ENCODE measurements around the gene HSPB8.

Gene HSPB8, protein sequence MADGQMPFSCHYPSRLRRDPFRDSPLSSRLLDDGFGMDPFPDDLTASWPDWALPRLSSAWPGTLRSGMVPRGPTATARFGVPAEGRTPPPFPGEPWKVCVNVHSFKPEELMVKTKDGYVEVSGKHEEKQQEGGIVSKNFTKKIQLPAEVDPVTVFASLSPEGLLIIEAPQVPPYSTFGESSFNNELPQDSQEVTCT

DNA sequence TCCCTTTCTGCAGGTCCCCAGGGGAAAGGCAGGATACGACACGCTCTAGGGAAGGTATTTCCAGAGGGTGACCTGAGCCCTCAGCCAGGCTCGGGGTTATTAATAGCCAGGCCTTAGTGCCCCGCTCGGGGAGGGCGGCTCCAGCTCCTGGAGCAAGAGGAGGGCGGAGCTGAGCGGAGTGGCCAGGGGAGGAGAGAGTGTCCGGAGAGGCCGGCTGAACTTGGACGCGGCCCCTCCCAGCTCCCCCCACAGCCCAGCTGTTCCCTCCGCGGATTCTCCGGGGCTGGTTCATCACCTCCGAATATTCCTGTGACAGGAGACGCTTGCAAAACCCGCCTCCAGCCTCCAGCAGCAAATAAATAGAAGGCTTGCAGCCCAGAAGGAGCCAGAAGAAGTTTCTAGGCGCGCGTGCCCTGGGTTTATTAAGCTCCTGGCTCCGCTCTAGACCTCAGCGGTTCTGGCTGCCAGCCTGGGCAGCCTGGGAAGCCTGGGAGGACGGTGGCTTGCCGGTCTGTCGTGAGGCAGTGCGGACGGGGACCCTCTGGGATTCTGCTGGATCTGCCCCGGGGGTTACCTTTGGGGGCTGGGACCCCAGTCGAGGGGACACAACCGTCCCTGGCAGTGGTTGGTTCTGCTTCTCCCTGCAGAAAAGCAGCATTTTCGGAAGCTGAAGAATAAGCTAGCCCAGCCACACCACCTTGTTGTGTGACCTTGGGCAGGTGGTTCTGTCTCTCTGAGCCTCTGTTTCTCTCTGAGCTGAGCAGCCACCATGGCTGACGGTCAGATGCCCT is at the start of gene HSPB8:
Gene HSPB8, plus strand, starts transcription at position 388 of the 791 bp plus-strand sequence. Its CDS starts 382 bp downstream, at position 770.
- no peak for DNase-seq (ENCODE audit: low read depth in 2 of 2)

DNA sequence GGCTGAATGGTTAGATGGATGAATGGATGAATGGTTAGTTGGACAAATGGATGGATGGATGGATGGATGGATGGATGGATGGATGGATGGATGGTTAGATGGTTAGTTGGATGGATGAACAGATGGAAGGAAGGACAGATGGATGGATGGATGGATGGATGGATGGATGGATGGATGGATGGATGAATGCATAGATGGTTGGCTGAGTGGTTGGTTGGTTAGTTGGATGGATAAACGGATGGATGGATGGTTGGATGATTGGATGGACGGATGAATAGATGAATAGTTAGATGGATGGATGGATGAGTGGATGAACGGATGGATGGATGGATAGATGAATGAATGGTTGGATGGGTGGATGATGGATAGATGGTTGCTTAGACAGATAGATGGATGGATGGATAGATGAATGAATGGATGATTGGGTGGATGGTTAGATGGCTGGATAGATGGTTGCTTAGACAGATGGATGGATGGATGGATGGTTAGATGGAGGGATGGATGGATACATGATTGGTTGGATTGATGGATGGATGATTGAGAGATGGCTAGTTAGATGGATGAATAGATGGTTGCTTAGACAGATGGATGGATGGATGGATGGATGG is 48.8 kb upstream of the HSPB8 start:
- DNase-seq (ENCODE audit: low read depth in 2 of 2): no peak

DNA sequence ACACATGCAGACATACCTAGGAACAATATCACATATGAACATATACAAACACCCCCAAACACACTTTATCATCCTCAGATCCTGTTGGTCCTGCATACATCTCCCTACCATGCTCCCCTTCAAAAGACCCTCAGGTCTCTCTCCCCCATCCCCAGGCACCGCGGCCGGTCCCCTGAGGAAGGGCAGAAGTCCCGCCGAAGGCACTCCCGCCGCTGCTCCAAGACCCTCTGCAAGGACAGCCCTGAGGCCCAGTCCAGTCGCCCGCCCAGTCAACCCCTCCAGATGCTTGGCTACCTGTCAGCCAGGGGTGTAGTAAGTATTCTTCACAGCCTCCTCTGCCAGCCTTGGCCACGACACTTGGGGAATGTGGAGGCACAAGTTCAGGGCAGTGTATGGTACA is 48.2 kb upstream of the HSPB8 start:
- no peak for DNase-seq (ENCODE audit: low read depth in 2 of 2)

DNA sequence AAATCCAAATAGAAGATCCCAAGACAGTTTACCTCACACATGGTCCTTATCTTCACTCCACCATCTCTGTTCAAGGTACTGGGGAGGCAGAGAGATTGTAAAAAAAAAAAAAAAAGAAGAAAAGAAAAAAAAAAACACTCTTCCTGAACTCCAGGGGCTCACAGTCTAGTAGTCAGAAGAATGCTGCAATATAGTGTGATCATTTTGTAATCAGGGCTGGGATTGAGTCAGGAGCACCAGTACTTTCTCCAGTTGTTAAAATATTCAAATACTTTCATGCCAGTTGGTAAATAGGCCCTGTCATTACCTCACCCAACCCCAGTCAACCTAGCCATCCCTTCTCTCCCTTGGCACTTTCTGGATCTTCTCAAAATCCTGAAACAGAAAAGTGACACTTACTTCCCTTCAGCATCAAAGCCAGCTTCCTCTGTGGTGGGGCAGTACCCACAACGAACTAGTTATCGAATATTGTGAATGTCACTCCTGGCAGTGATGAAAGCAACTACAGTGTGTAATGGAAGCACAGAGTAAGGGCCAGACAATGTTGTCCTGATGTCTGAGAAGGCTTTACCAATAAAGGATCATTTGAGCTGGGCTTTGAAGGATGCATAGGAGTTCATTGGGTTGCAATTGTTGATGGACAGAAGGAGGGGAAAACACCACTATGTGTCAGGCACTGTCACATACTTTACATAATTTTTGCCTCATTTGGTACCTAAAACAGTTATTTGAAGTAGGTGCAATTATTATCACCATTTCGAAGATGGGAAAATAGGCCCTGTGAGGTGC is 44.3 kb upstream of the HSPB8 start:
- DNase-seq (ENCODE audit: low read depth in 2 of 2): no peak

DNA sequence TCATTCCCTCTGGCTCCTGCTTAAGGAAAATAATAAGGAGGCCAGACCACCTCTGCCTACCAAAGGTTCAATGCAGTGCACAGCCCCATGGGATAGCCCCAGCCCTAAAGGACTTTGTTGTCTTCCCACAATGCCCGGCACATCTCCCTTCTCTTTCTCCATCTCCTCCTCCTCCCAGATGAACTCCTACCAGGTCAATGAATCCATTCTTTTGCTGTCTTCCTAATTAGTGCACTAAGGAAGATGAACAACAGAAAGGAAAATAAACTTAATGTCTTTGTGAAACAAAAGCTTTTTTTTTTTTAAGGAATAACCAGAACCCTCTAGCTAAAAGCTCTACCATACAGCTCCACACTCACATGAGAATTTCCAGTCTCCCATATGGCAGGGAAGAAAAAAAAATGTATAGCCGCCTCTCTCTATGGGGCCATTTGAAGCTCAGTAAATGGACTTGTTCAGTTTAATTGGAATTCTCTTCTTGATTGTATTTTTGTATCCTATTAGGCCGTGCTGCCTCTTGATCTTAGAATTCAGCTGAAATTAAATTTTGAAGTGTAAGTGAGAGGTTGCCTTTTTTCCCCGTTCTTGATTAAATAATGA is 41.8 kb upstream of the HSPB8 start:
- no peak for DNase-seq (ENCODE audit: low read depth in 2 of 2)

DNA sequence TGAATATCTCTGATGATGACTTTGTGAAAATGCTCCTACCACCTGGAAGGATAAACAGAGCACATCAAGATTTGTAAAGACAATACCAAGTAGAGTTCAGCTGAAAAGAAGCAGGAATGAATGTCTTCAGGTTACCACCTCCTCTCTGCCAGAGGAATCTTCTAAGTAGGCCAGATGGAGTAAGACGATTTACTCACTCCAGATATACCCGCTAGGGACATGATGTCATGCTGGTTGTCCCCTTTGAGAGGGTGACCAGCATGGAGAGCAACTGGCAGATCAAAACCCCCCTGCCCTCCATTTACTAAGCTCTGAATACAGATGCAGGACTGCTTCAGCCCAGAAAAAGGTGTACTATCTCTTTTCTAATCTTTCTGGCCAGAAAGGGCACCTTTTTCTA is 39.3 kb upstream of the HSPB8 start:
- DNase-seq (ENCODE audit: low read depth in 2 of 2): no peak

DNA sequence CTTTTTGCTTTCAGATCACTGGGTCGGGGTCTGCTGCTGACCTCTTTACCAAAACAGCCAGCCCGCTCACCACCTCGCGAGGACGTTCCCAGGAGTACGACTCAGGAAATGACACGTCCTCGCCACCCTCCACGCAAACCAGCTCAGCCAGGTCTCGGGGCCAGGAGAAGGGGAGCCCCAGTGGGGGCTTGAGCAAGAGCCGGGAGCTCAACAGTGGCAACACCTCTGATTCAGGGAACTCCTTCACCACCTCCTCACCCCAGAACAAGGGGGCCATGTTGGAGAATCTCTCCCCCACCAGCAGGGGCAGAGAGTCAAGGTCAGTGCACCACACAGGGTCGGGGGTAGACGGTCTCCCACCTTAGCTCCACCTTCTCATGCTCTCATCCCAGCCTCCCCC is 33.4 kb upstream of the HSPB8 start:
- no peak for DNase-seq (ENCODE audit: low read depth in 2 of 2)

DNA sequence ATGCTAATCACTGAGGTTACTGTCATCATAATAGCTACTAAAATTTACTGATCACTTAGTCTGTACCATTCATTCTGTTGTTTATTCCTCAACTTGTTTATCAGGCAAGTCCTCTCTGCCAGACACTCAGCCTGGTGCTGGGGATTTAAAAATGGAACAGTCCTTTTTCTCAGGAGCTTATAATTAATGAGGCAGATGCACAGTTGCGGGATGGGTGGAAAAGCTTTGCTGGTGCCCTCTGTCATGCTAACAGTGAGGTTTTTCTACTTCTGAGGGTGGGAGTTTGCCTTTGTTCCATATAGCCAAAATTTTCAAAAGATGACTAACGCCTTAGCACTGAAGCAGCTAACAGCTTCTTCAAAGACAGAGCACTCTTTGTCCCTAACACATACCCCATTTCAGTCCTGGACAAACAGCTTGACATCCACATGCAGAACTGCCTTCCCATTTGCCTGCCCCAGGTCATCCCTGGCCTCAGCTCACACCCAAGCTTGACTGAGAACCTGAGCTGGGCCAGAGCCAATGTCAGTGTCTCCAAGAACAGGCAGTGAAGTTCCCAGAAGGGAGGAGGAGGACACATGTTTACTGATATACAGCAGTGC is 30.8 kb upstream of the HSPB8 start:
- DNase-seq (ENCODE audit: low read depth in 2 of 2): no peak

DNA sequence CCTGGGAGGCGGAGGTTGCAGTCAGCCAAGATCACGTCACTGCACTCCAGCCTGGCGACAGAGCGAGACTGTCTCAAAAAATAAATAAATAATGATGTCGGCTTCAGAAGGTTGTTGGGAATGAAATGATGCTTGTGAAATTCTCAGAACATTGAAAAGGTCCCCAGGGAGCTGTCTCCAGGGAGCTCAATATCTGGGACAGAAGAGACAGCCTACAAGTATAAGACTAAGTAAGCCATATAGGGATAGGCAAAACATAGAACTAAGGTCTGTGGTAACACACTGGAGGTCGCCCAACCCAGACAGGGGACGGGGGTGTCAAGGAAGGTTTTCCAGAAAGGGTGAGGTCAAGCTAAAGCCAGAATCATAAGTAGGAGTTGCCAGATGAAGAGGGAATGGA is 29.5 kb upstream of the HSPB8 start:
- DNase-seq (ENCODE audit: low read depth in 2 of 2): no peak

DNA sequence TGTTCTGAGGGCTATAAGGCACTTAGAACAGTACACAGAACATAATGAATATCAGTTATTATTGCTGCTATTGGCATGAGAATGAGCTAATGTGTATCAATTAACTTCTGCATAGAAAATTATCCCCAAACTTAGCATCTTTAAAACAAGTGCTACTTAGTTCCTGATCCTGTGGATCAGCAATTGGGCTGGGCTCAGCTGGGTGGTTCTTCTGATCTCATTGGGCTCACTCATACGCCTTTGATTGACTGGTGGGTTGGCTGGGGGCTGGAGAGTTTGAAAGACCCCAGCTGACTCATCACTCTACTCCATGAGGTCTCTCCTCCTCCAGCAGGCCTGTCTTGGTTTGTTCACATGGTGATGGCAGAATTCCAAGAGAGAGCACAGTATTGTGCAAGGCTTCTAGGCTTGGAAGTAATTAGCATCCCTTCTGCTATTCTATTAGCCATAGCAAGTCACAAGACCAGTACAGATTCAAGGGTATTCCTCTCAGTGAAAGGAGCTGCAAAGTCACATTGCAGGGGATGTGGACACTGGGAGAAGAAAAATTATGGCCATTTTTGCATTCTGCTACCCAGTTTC is 27.2 kb upstream of the HSPB8 start:
- no peak for DNase-seq (ENCODE audit: low read depth in 2 of 2)

DNA sequence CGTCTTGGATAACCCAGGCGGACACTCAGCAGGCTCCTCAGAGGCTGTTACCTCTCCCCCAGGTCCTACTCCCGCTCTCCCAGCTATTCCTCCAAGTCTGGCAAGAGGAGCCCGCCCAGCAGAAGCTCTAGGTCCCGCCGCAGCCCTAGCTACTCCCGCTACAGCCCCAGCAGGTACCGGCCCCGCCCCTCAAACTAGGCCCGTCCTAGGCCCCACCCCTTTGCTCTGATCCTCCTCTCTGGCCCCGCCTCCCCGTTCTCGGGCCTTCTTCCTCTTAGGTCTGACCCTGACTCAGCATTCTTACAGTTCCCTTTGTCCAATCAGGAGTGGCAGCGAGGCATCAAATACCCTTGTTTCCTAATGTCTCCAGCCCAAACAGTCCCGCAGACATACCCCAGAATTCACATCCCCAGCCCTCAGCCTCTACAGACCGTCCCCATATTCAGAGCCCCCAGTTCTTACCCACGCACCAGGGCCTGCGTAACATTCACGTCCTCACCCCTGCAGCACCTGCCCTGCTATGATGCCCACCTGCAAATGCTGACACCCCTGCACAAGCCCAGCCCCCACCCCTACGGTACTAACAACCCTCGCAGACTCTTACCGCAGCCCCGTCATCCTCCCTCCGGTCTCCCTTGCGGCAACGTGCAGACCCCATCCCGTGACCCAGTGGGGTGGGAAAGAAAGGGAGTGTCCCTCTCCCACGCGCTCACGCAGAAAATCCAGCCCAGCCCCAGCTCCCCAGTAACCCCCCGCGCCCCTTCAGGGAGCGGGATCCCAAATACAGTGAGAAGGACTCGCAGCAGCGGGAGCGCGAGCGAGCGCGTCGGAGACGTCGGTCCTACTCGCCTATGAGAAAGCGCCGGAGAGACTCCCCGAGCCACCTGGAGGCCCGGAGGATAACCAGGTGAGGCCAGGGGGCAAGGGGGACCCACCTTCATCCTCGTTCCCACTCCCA is 25.0 kb upstream of the HSPB8 start:
- peak in 1 of 2 experiments; percentile 4 for DNase-seq (ENCODE audit: low read depth in 2 of 2)

DNA sequence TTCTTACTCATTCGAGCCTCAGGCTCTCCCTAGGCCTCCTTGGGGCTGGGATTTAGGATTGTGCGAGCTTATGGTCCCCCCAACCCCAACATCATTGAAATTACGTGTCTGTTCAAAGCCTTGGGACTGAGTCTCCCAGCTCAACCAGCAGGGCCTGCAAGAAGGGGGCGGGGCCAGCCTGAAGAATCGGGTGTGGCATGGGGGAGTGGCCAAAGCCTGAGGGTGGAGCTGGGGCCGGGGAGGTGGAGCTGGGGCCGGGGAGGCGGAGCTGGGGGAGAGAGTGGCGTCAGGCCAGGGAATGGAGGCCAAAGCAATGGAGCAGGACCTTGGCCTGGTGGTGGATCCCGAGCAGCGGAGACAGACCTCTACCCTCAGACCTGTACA is 24.3 kb upstream of the HSPB8 start:
- DNase-seq (ENCODE audit: low read depth in 2 of 2): no peak

DNA sequence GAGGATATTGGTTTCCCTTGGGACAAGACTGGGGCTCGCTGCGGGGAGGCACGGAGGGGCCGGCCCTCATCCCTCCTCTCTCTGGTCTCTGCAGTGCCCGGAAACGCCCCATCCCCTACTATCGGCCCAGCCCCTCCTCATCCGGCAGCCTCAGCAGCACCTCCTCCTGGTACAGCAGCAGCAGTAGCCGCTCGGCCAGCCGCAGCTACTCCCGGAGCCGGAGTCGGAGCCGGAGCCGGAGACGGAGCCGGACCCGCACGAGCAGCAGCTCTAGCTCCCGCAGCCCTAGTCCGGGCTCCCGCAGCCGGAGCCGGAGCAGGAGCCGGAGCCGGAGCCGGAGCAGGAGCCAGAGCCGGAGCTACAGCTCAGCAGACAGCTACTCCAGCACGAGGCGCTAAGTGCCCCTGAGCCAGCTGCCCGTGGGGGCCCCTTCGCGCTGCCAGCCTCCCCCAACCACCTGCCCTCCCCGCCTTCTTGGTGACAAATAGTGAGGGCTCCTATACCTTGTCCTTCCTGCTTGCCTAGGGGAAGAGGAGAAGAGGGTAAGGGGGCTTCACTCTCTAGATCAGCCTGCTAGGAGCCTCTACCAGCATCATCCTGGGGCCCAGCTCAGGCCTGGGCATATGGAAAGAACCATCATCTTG is 22.2 kb upstream of the HSPB8 start:
- no peak for DNase-seq (ENCODE audit: low read depth in 2 of 2)

DNA sequence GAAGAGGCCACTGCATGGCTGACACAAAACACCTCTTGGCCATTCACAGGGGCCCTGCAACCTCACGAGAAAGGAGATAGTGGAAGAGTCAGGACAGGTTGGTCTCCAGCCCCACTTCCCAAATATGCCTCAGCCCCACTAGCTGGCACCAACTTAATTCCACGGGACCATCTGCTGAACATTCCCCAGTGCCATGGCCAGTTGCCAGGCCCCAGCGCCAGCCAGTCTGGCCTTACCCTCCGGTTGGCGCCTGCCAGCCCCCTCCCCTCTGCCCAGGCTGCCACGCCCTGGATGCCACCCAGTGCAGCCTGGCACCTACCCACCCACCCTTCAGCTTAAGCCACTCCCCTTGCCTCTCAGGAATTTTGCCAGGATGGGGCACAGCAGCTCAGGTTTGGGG is 21.2 kb upstream of the HSPB8 start:
- DNase-seq (ENCODE audit: low read depth in 2 of 2): no peak

DNA sequence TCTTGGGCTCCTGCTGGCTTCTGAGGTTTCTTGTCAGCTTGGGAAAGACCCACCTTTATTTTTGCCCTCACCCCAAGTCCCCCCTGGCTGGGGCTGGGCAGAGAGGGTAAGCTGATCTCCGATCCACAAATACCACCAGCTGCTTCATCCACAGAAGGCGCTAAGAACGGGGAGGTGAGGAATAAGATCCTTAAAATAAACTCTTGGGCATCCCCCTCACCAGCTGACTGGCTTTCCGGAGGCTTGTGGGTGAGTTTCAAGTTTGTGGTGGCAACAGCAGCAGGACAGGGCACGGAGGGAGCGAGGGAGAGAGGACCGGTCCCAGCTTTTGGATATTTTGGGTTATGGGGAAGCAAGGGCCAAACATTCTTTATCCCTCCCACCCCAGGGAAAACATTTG is 20.8 kb upstream of the HSPB8 start:
- DNase-seq (ENCODE audit: low read depth in 2 of 2): no peak

DNA sequence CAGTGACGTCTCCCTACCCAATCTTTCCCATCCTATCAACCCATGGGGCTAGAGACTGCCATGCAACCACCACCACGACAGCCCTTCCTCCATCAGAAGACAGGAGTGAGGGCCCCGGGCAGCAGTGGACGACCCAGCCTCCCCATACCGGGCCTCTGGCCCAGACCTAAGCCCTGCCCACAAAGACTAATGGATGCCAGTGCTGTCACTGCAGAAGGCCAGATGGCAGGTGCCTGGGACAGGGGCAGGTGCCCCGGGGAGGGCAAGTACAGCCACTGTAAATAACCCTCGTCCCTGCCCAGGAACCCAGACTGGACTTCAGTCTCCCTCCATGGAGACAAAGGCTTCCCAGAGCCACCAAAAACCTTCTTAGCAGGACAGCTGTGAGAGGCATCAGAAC is 20.3 kb upstream of the HSPB8 start:
- no peak for DNase-seq (ENCODE audit: low read depth in 2 of 2)

DNA sequence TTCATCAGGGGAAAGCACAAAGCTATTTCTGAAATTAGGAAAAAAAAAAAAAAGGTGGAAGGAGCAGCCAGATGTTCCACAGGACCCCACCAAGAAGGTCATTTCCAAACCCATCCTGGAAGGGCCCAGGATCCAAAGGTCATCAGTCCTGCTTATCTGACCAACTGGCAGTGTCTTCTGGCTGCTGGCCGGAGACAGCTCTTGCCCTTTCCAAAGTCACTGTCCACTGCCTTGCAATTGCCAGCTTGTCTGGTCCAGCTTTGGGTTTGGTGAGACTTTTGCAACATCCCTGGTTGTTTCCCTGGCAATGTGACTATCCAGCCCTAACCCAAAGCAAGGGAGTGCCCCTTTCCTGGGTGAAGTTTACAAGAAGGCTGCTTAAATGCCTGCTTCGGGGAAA is 18.9 kb upstream of the HSPB8 start:
- DNase-seq (ENCODE audit: low read depth in 2 of 2): no peak

DNA sequence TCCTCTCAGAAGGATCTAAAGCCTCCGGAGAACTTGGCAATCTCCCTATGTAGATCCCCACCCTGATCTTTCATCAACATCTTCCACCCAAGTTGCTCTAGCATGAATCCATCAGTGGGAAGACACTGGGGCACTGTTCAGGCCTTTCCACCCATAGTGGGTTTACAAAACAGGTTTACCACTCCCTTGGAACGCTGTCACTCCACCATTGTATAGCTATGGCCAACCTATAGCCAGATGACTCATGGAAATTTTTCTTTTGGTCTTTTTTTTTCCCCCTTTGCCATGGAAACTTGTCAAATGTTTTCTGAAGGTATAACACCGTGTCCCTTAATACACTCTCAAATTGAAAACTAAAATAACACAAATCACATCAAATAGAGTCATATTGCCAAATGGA is 10.8 kb upstream of the HSPB8 start:
- DNase-seq (ENCODE audit: low read depth in 2 of 2): no peak

DNA sequence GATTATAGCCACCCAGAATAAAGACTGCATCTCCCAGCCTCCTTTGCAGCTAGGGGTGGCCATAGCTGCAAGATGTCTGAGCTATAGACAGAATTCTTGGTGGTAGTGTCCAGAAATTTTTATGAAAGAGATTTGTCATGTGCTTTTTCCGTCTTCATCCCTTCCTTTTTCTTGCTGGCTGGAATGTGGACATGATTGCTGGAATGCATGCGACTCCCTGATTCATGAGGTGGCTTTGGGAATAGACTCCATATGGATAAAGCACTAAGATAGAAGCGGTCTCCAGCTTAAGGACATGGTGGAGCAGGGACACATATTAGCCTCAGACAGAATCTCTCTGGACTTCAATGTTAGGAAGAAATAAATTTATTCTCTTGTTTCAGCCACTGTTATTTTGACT is 10.0 kb upstream of the HSPB8 start:
- DNase-seq (ENCODE audit: low read depth in 2 of 2): no peak

DNA sequence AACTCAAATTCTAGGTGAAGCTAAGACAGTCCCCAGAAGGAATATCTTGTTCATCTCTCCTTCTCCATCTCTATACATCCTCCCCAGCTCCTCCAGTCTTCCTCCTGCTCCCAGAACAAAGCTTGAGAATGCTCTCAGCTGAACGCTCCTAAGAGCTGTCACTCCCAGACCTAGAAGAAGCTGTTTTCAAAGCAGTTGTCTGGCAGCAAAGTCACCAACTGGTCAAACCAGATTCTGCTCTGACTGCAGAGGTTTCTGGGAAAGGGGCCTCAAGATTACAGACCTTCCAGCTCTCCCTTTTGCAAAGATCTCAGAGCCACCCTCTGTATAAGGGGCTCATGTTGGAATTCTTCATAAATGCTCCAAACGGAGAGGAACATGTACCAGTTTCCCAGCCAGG is 9.6 kb upstream of the HSPB8 start:
- no peak for DNase-seq (ENCODE audit: low read depth in 2 of 2)
